Measurements from ENCODE around the gene WDR20.

- no peak for TF ChIP-seq CEBPB (IDR thresholded peaks at IDR 0.05)
- TF ChIP-seq MAX (IDR thresholded peaks at IDR 0.05), result no peak
- TF ChIP-seq YY1 (IDR thresholded peaks at IDR 0.05; ENCODE audit: low read depth), result no peak
- TF ChIP-seq EP300 (IDR thresholded peaks at IDR 0.05; ENCODE audit: borderline replicate concordance), result no peak
- TF ChIP-seq FOXM1 (IDR thresholded peaks at IDR 0.05; ENCODE audit: borderline replicate concordance, low read depth), result no peak
- no peak for TF ChIP-seq ZBTB7A (IDR thresholded peaks at IDR 0.05; ENCODE audit: low read depth)
Measured at GRCh38 chr14:102256716-102257115, 117.0 kb downstream of the WDR20 start.

Measured in Ishikawa (cell line).